Neuronal stem cell (in vitro differentiated cells): ENCODE results near the gene PLEKHM3.

Source experiments
- DNase-seq: peaks from one replicate; pipeline ENCODE4 v3.0.0-alpha.2; 2013; ENCODE audit warnings: low spot score
- H2AFZ ChIP-seq: one replicate; pipeline ENCODE4 v1.6.1; 2013; ENCODE audit warnings: mild to moderate bottlenecking, low read length, inconsistent platforms
- H2AK5ac ChIP-seq: 2 replicates; pipeline ENCODE4 v1.6.1; 2013; ENCODE audit warnings: low read depth, mild to moderate bottlenecking, inconsistent platforms, low read length, moderate library complexity, mixed read lengths
- H2BK120ac ChIP-seq: 2 replicates; pipeline ENCODE4 v1.6.1; 2013; ENCODE audit warnings: low read depth, mild to moderate bottlenecking, inconsistent platforms, low read length, moderate library complexity, mixed read lengths
- H2BK12ac ChIP-seq: one replicate; pipeline ENCODE4 v1.6.1; 2013; ENCODE audit warnings: low read length, inconsistent platforms
- H2BK15ac ChIP-seq: 2 replicates; pipeline ENCODE4 v1.6.1; 2013; ENCODE audit warnings: mild to moderate bottlenecking, low read length, inconsistent platforms, mixed read lengths
- H2BK5ac ChIP-seq: one replicate; pipeline ENCODE4 v1.6.1; 2013; ENCODE audit warnings: inconsistent platforms, mild to moderate bottlenecking, low read length, moderate library complexity
- H3K14ac ChIP-seq: one replicate; pipeline ENCODE4 v1.6.1; 2013; ENCODE audit warnings: low read length, inconsistent platforms
- H3K18ac ChIP-seq: 2 replicates; pipeline ENCODE4 v1.6.1; 2013; ENCODE audit warnings: low read length, inconsistent platforms
- H3K23ac ChIP-seq: 2 replicates; pipeline ENCODE4 v1.6.1; 2013; ENCODE audit warnings: low read depth, mild to moderate bottlenecking, mixed read lengths, low read length, inconsistent platforms; ENCODE audit not compliant: poor library complexity
- H3K27ac ChIP-seq: replicated peaks from 3 replicates; pipeline ENCODE4 v1.5.1; 2013; ENCODE audit warnings: low read length, inconsistent platforms
- H3K27me3 ChIP-seq, 3 experiments: 2 replicates each; pipeline ENCODE4 v1.6.1; 2013; ENCODE audit warnings: low read length in 3 of 3, mild to moderate bottlenecking in 2 of 3, inconsistent platforms in 1 of 3, low read depth in 1 of 3, mixed read lengths in 1 of 3, moderate library complexity in 1 of 3; ENCODE audit not compliant: control insufficient read depth in 3 of 3, insufficient read depth in 3 of 3
- H3K36me3 ChIP-seq, 2 donors: replicated peaks in 1 of 2; 2 replicates each; pipeline ENCODE4 v1.6.1; 2013; ENCODE audit warnings: low read length in 2 of 2; ENCODE audit not compliant: control insufficient read depth in 2 of 2, insufficient read depth in 2 of 2
- H3K4ac ChIP-seq: 2 replicates; pipeline ENCODE4 v1.6.1; 2013; ENCODE audit warnings: inconsistent platforms, mild to moderate bottlenecking, low read length, moderate library complexity
- H3K4me1 ChIP-seq, 2 donors: 1 replicate in 1 of 2; 2 replicates in 1 of 2; pipeline ENCODE4 v1.6.1; 2013; ENCODE audit warnings: low read length in 2 of 2, low read depth in 1 of 2; ENCODE audit not compliant: control insufficient read depth in 2 of 2, insufficient read depth in 1 of 2
- H3K4me2 ChIP-seq: one replicate; pipeline ENCODE4 v1.6.1; 2013; ENCODE audit warnings: mild to moderate bottlenecking, low read length, inconsistent platforms; ENCODE audit not compliant: insufficient read depth, poor library complexity, severe bottlenecking
- H3K4me3 ChIP-seq, 2 donors: 2 replicates each; pipeline ENCODE4 v1.5.1; 2013; ENCODE audit warnings: low read length in 2 of 2, mild to moderate bottlenecking in 2 of 2, inconsistent platforms in 1 of 2, moderate library complexity in 1 of 2
- H3K79me1 ChIP-seq: one replicate; pipeline ENCODE4 v1.6.1; 2013; ENCODE audit warnings: low read depth, mild to moderate bottlenecking, inconsistent platforms, low read length, moderate library complexity
- H3K9ac ChIP-seq: one replicate; pipeline ENCODE4 v1.6.1; 2013; ENCODE audit warnings: mild to moderate bottlenecking, low read depth, low read length, inconsistent platforms; ENCODE audit not compliant: poor library complexity
- H3K9me3 ChIP-seq, 2 donors: replicated peaks in 1 of 2; 2 replicates each; pipeline versions ENCODE3 to v1.6.1; 2013; ENCODE audit warnings: low read length in 2 of 2, mild to moderate bottlenecking in 2 of 2, inconsistent platforms in 1 of 2, low read depth in 1 of 2, mixed read lengths in 1 of 2, moderate library complexity in 1 of 2; ENCODE audit not compliant: control insufficient read depth in 2 of 2, insufficient read depth in 1 of 2
- H4K8ac ChIP-seq: one replicate; pipeline ENCODE4 v1.6.1; 2013; ENCODE audit warnings: low read depth, mild to moderate bottlenecking, inconsistent platforms, low read length, moderate library complexity
- H4K91ac ChIP-seq: one replicate; pipeline ENCODE4 v1.6.1; 2013; ENCODE audit warnings: low read length, low read depth, mild to moderate bottlenecking, inconsistent platforms; ENCODE audit not compliant: poor library complexity
- WGBS, 2 donors: extraction: QIAGEN DNeasy Blood & Tissue Kit; methylation state at CpG; one replicate each; pipeline ENCODE4 v1.1.7; 2013; ENCODE audit warnings: missing lambda C conversion rate in 2 of 2, mixed read lengths in 1 of 2; ENCODE audit not compliant: insufficient read length in 2 of 2, insufficient replicate concordance in 1 of 2; ENCODE audit errors: extremely low coverage in 2 of 2; 5-methylcytosine and 5-hydroxymethylcytosine counted together

Gene PLEKHM3

DNA sequence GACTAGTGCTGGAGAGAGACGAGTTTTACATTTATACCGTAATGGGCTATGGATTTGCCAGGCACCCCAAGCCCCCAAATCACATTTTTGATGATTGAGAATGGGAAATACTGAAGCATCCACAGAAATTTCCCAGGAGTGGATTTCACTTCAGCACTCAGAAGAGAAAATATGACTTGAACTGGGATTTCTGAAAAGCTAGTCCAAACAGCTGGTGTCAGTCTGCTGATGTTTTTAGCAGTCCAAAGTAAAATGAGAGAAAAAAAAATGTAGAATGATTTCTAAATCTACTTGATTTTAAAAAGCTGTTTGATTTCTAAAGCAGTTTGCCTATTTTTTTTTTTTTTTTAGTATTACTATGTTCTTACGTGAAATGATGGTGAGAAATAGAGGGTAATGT is 105.0 kb downstream of the PLEKHM3 start:
- Histone ChIP-seq H3K4me1 (peaks cover 1 to 5% of the 10 kb centered on the region in 2 donors), H2BK5ac (no peak overlapping the region), H2BK15ac (no peak overlapping the region), H3K79me1 (no peaks in the 10 kb centered on the region), H3K9me3 (no peaks in the 10 kb centered on the region), H3K36me3 (no peaks in the 10 kb centered on the region), H2AK5ac (no peak overlapping the region), H3K27me3 (no peaks in the 10 kb centered on the region), H3K9ac (no peak overlapping the region), H2AFZ (no peak overlapping the region), H3K4ac (no peak overlapping the region), H3K23ac (no peak overlapping the region), H4K8ac (no peak overlapping the region), H2BK12ac (no peak overlapping the region), H3K4me2 (no peak overlapping the region), H4K91ac (no peak overlapping the region), H2BK120ac (no peak overlapping the region), H3K18ac (no peak overlapping the region), H3K14ac (no peak overlapping the region), H3K4me3 (no peak overlapping the region), H3K27ac (no peak overlapping the region)
- no CpG with 5 or more reads among the region's 3 CpGs for WGBS, 2 donors
- no peak for DNase-seq

GRCh38 chr2:207919164-207919919 is 106.0 kb downstream of the PLEKHM3 start:
- H3K9me3 ChIP-seq: no peaks in the 10 kb centered on the region
- H3K4ac ChIP-seq: no peak overlapping the region
- H2BK15ac ChIP-seq: no peak overlapping the region
- no peak overlapping the region for H2BK12ac ChIP-seq
- H4K91ac ChIP-seq: no peak overlapping the region
- no peak overlapping the region for H3K4me2 ChIP-seq
- H2AFZ ChIP-seq: no peak overlapping the region
- H3K4me1 ChIP-seq: peaks cover 1 to 6% of the 10 kb centered on the region in 2 donors
- no peak overlapping the region for H3K23ac ChIP-seq
- H3K14ac ChIP-seq: no peak overlapping the region
- no peak for DNase-seq
- no peaks in the 10 kb centered on the region for H3K79me1 ChIP-seq
- peak overlapping the region; percentile 33 for H2AK5ac ChIP-seq
- no peak overlapping the region for H3K18ac ChIP-seq
- H2BK120ac ChIP-seq: no peak overlapping the region
- H3K27me3 ChIP-seq: no peaks in the 10 kb centered on the region
- H2BK5ac ChIP-seq: no peak overlapping the region
- H3K27ac ChIP-seq: no peak overlapping the region
- H3K4me3 ChIP-seq: no peak overlapping the region
- no peaks in the 10 kb centered on the region for H3K36me3 ChIP-seq
- no peak overlapping the region for H3K9ac ChIP-seq
- no peak overlapping the region for H4K8ac ChIP-seq
- no CpG with 5 or more reads among the region's 8 CpGs for WGBS, 2 donors

GRCh38 chr2:207914716-207915115 is 110.6 kb downstream of the PLEKHM3 start:
- no CpG with 5 or more reads among the region's 6 CpGs for WGBS, 2 donors
- H2BK15ac ChIP-seq: no peak overlapping the region
- H3K9ac ChIP-seq: no peak overlapping the region

DNA sequence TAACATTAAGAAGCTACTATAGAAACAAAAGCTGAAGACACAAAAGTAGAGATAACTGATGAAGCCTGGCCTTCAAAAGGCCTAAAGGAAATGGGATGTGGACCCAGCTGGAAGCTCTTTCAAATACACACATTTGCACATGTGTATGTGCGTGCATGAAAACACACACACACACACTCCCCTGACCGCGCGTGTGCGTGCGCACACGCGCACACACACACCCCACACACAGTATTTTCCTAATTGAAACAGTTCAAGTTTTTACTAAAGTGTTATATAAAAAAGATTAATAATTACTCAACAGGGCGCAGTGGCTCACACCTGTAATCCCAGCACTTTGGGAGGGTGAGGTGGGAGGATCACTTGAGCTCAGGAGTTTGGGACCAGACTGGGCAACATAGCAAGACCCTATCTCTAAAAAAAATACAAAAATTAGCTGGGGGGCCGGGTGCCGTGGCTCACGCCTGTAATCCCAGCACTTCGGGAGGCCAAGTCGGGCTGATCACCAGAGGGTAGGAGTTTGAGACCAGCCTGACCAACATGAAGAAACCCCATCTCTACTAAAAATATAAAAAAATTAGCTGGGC is 111.5 kb downstream of the PLEKHM3 start:
- no CpG with 5 or more reads among the region's 14 CpGs for WGBS, 2 donors
- H3K27me3 ChIP-seq: no peaks in the 10 kb centered on the region
- H3K4ac ChIP-seq: no peak overlapping the region
- no peak overlapping the region for H4K8ac ChIP-seq
- H3K36me3 ChIP-seq: peaks cover 0 to 2% of the 10 kb centered on the region in 2 donors
- H3K18ac ChIP-seq: no peak overlapping the region
- H3K79me1 ChIP-seq: no peaks in the 10 kb centered on the region
- no peak overlapping the region for H2AFZ ChIP-seq
- H2BK5ac ChIP-seq: no peak overlapping the region
- H3K9ac ChIP-seq: no peak overlapping the region
- peaks cover 0 to 7% of the 10 kb centered on the region in 2 donors for H3K4me1 ChIP-seq
- H2BK12ac ChIP-seq: no peak overlapping the region
- H3K23ac ChIP-seq: no peak overlapping the region
- no peak overlapping the region for H4K91ac ChIP-seq
- DNase-seq: no peak
- no peak overlapping the region for H3K27ac ChIP-seq
- H3K4me3 ChIP-seq: no peak overlapping the region
- H2BK15ac ChIP-seq: no peak overlapping the region
- no peak overlapping the region for H3K14ac ChIP-seq
- no peak overlapping the region for H2AK5ac ChIP-seq
- no peak overlapping the region for H2BK120ac ChIP-seq
- peaks cover 0 to 3% of the 10 kb centered on the region in 2 donors for H3K9me3 ChIP-seq
- H3K4me2 ChIP-seq: no peak overlapping the region

More at GRCh38 chr2:207914716-207915115, 110.6 kb downstream of the PLEKHM3 start:
- H3K4ac ChIP-seq: no peak overlapping the region
- H4K8ac ChIP-seq: no peak overlapping the region
- H2BK5ac ChIP-seq: no peak overlapping the region
- peaks cover 0 to 3% of the 10 kb centered on the region in 2 donors for H3K9me3 ChIP-seq
- H3K27ac ChIP-seq: no peak overlapping the region
- no peaks in the 10 kb centered on the region for H3K27me3 ChIP-seq
- H2AK5ac ChIP-seq: no peak overlapping the region
- H3K4me3 ChIP-seq: no peak overlapping the region
- H3K79me1 ChIP-seq: no peaks in the 10 kb centered on the region
- no peak overlapping the region for H2BK12ac ChIP-seq
- H4K91ac ChIP-seq: no peak overlapping the region
- no peak overlapping the region for H2AFZ ChIP-seq
- H3K4me2 ChIP-seq: no peak overlapping the region
- H3K18ac ChIP-seq: peak overlapping the region; percentile 42
- no peak overlapping the region for H2BK120ac ChIP-seq
- H3K23ac ChIP-seq: no peak overlapping the region
- DNase-seq: no peak
- H3K4me1 ChIP-seq: peaks cover 0 to 10% of the 10 kb centered on the region in 2 donors
- H3K36me3 ChIP-seq: peaks cover 0 to 2% of the 10 kb centered on the region in 2 donors
- H3K14ac ChIP-seq: no peak overlapping the region
